Motor neuron (in vitro differentiated cells): Measurements from ENCODE around the gene EXOG. TPM values are rescaled to one million over a fixed set of nuclear protein-coding genes. Genes with fewer than 3 reads are reported as not detected.
A peak's percentile ranks its signal among the peaks of the same experiment; 100 is the strongest.

Source experiments
- ATAC-seq, 8 experiments: fragments of 200-7000 bp; cut with Tn5 transposase; replicated peaks in 6 of 8; 2 replicates each; pipeline ENCODE4 v1.8.0; 2021; ENCODE audit warnings: mild to moderate bottlenecking in 8 of 8, moderate library complexity in 8 of 8
- H3K27ac ChIP-seq, 2 donors: fragments of 250-450 bp; sonication (Bioruptor Pico); 2 replicates each; pipeline ENCODE4 v1.9.0; 2021; ENCODE audit warnings: antibody characterized with exemption in 2 of 2, mild to moderate bottlenecking in 2 of 2, moderate library complexity in 1 of 2
- H3K4me1 ChIP-seq, 2 donors: fragments of 250-450 bp; sonication (Bioruptor Pico); replicated peaks in 1 of 2; 2 replicates each; pipeline ENCODE4 v1.6.1; 2021; ENCODE audit warnings: antibody characterized with exemption in 2 of 2, mild to moderate bottlenecking in 2 of 2, moderate library complexity in 1 of 2
- H3K4me3 ChIP-seq, 5 donors: fragments of 250-450 bp; sonication (Bioruptor Pico); 2 replicates each; pipeline ENCODE4 v1.9.0; 2021; ENCODE audit warnings: antibody characterized with exemption in 5 of 5, mild to moderate bottlenecking in 5 of 5, moderate library complexity in 4 of 5
- WGBS, 10 experiments: fragments of 450-650 bp; shearing (Covaris generic); methylation state at CpG; one replicate each; pipeline ENCODE4 v1.0.0; 2022; 5-methylcytosine and 5-hydroxymethylcytosine counted together
- in situ Hi-C, 9 experiments: fragments of 400-800 bp; cut with MboI; loops; one replicate each; pipeline ENCODE4 v1.15.0; 2021; ENCODE audit warnings: low sequenced_read_pairs in 9 of 9, low pct_unique_long_range_greater_than_20kb in 2 of 9; ENCODE audit not compliant: unreplicated experiment in 9 of 9
- total RNA-seq, 8 experiments: library from RNA; unstranded; fragments of 300-600 nt; gene quantifications; 2 replicates each; pipeline versions ENCODE4 v1.2.3 to v1.2.4, GENCODE V29; 2022

The EXOG gene
- total RNA-seq, 8 experiments from 2014 or later: 7.2 to 22.1 (median 14.7) TPM

- in situ Hi-C loops: loop anchor here in 5 of 9 experiments (25.0 kb wide), 3 partner anchors 94 to 469 kb away; partner anchors contain the start of gene SCN5A (in 3 of the 5)
Observed at GRCh38 chr3:38543586-38543985, 47.4 kb downstream of the EXOG start.

GRCh38 chr3:38544926-38545325, 48.8 kb downstream of the EXOG start:
- in situ Hi-C loops: loop anchor here in 5 of 9 experiments (25.0 kb wide), 3 partner anchors 92 to 467 kb away; partner anchors contain the start of gene SCN5A (in 3 of the 5)
- 100% methylated on average over 1 of the region's 3 CpGs; no CpG with 5 or more reads in 9 of the 10 experiments for WGBS, 10 experiments
- Histone ChIP-seq H3K27ac (no peak overlapping the region), H3K4me3 (no peak overlapping the region), H3K4me1 (peaks cover 0 to 3% of the 10 kb centered on the region in 2 donors)
- no peak for ATAC-seq

More at GRCh38 chr3:38543586-38543985, 47.4 kb downstream of the EXOG start:
- ATAC-seq: peak in 3 of 8 experiments; percentile 35 to 59 (median 44)
- Histone ChIP-seq H3K4me3 (no peak overlapping the region), H3K27ac (no peak overlapping the region), H3K4me1 (peaks cover 0 to 3% of the 10 kb centered on the region in 2 donors)
- WGBS, 10 experiments: 30 to 100% (median 74%) methylated on average over 1 to 5 of the region's 7 CpGs; no CpG with 5 or more reads in 6 of the 10 experiments

GRCh38 chr3:38545550-38545949, 49.4 kb downstream of the EXOG start:
- Histone ChIP-seq H3K27ac (no peak overlapping the region), H3K4me1 (peaks cover 0 to 3% of the 10 kb centered on the region in 2 donors), H3K4me3 (no peak overlapping the region)
- ATAC-seq: no peak
- 33% methylated on average over 1 of the region's 1 CpG; no CpG with 5 or more reads in 9 of the 10 experiments for WGBS, 10 experiments
- in situ Hi-C loops: loop anchor here in 5 of 9 experiments (25.0 kb wide), 3 partner anchors 92 to 467 kb away; partner anchors contain the start of gene SCN5A (in 3 of the 5)

- ATAC-seq: no peak
- Histone ChIP-seq H3K4me1 (peaks cover 0 to 3% of the 10 kb centered on the region in 2 donors), H3K4me3 (no peak overlapping the region), H3K27ac (no peak overlapping the region)
- in situ Hi-C loops: loop anchor here in 5 of 9 experiments (25.0 kb wide), 3 partner anchors 91 to 466 kb away; partner anchors contain the start of gene SCN5A (in 3 of the 5)
- WGBS, 10 experiments: 10 to 100% (median 50%) methylated on average over 1 to 3 of the region's 4 CpGs; no CpG with 5 or more reads in 3 of the 10 experiments
Observed at GRCh38 chr3:38545983-38546382, 49.8 kb downstream of the EXOG start.

GRCh38 chr3:38548154-38548931, 52.2 kb downstream of the EXOG start:
- no peaks in the 10 kb centered on the region for H3K4me1 ChIP-seq
- ATAC-seq: no peak

GRCh38 chr3:38549082-38549481, 52.9 kb downstream of the EXOG start:
- Histone ChIP-seq H3K27ac (no peak overlapping the region), H3K4me1 (no peaks in the 10 kb centered on the region), H3K4me3 (no peak overlapping the region)
- in situ Hi-C loops: loop anchor here in 5 of 9 experiments (25.0 kb wide), 3 partner anchors 88 to 463 kb away; partner anchors contain the start of gene SCN5A (in 3 of the 5)
- no peak for ATAC-seq
- 30 to 100% (median 90%) methylated on average over 2 to 5 of the region's 9 CpGs; no CpG with 5 or more reads in 3 of the 10 experiments for WGBS, 10 experiments

More at GRCh38 chr3:38548154-38548931, 52.2 kb downstream of the EXOG start:
- in situ Hi-C loops: loop anchor here in 5 of 9 experiments (25.0 kb wide), 3 partner anchors 89 to 464 kb away; partner anchors contain the start of gene SCN5A (in 3 of the 5)
- H3K27ac ChIP-seq: no peak overlapping the region
- 40 to 80% (median 73%) methylated on average over 2 to 11 of the region's 17 CpGs; no CpG with 5 or more reads in 3 of the 10 experiments for WGBS, 10 experiments
- H3K4me3 ChIP-seq: no peak overlapping the region

- in situ Hi-C loops: loop anchor here in 5 of 9 experiments (25.0 kb wide), 3 partner anchors 88 to 463 kb away; partner anchors contain the start of gene SCN5A (in 3 of the 5)
- WGBS, 10 experiments: 20 to 91% (median 43%) methylated on average over 1 to 5 of the region's 7 CpGs; no CpG with 5 or more reads in 5 of the 10 experiments
- ATAC-seq: no peak
Observed at GRCh38 chr3:38549486-38549885, 53.3 kb downstream of the EXOG start.

GRCh38 chr3:38549957-38550840, 54.1 kb downstream of the EXOG start:
- WGBS, 10 experiments: 60 to 96% (median 79%) methylated on average over 1 to 8 of the region's 33 CpGs; no CpG with 5 or more reads in 4 of the 10 experiments
- no peak for ATAC-seq
- in situ Hi-C loops: loop anchor here in 5 of 9 experiments (25.0 kb wide), 3 partner anchors 87 to 462 kb away; partner anchors contain the start of gene SCN5A (in 3 of the 5)
- Histone ChIP-seq H3K27ac (no peak overlapping the region), H3K4me1 (no peaks in the 10 kb centered on the region), H3K4me3 (no peak overlapping the region)

More at GRCh38 chr3:38549486-38549885, 53.3 kb downstream of the EXOG start:
- Histone ChIP-seq H3K4me1 (no peaks in the 10 kb centered on the region), H3K27ac (no peak overlapping the region), H3K4me3 (no peak overlapping the region)

GRCh38 chr3:38551026-38551832, 55.1 kb downstream of the EXOG start:
- ATAC-seq: no peak
- in situ Hi-C loops: no loop called here
- no peaks in the 10 kb centered on the region for H3K4me1 ChIP-seq
- no peak overlapping the region for H3K4me3 ChIP-seq
- 62 to 97% (median 91%) methylated on average over 5 to 15 of the region's 30 CpGs; no CpG with 5 or more reads in 4 of the 10 experiments for WGBS, 10 experiments
- no peak overlapping the region for H3K27ac ChIP-seq

- Histone ChIP-seq H3K27ac (no peak overlapping the region), H3K4me3 (no peak overlapping the region), H3K4me1 (no peaks in the 10 kb centered on the region)
- in situ Hi-C loops: no loop called here
- 11 to 89% (median 59%) methylated on average over 1 to 6 of the region's 6 CpGs; no CpG with 5 or more reads in 2 of the 10 experiments for WGBS, 10 experiments
- ATAC-seq: no peak
Observed at GRCh38 chr3:38552364-38552763, 56.2 kb downstream of the EXOG start.

- ATAC-seq: no peak
- in situ Hi-C loops: no loop called here
- H3K27ac ChIP-seq: no peak overlapping the region
Observed at GRCh38 chr3:38553071-38553470, 56.9 kb downstream of the EXOG start.

More at GRCh38 chr3:38553071-38553470, 56.9 kb downstream of the EXOG start:
- WGBS, 10 experiments: 8 to 100% (median 67%) methylated on average over 1 to 2 of the region's 2 CpGs; no CpG with 5 or more reads in 2 of the 10 experiments
- Histone ChIP-seq H3K4me1 (no peaks in the 10 kb centered on the region), H3K4me3 (no peak overlapping the region)
